BJ (cell line): ENCODE data around the gene EDDM13. TPM values are rescaled to one million over a fixed set of nuclear protein-coding genes. Genes with fewer than 3 reads are reported as not detected.

Experiments
- CTCF ChIA-PET: fragments of 350-600 bp; formaldehyde crosslinking; extraction: SDS; loops from one replicate; lab custom pipeline; 2021; ENCODE audit warnings: antibody characterized with exemption, inconsistent platforms; lab: Yijun Ruan, JAX
- POLR2A ChIA-PET: fragments of 300-600 bp; sonication (Branson Sonifier 250); formaldehyde crosslinking; extraction: SDS; loops from one replicate; lab custom pipeline; 2021; ENCODE audit warnings: antibody characterized with exemption; lab: Charles Lee
- DNase-seq: peaks from one replicate; pipeline ENCODE4 v3.0.0-alpha.2; 2011; ENCODE audit warnings: low read depth
- H3K27me3 ChIP-seq: 2 replicates; pipeline ENCODE4 v1.6.0; 2011; ENCODE audit warnings: low read length; ENCODE audit not compliant: control insufficient read depth, insufficient read depth
- H3K36me3 ChIP-seq: 2 replicates; pipeline ENCODE4 v1.5.1; 2011; ENCODE audit warnings: low read length; ENCODE audit not compliant: control insufficient read depth, insufficient read depth
- H3K4me3 ChIP-seq: 2 replicates; pipeline ENCODE4 v1.5.1; 2011; ENCODE audit warnings: low read depth, mild to moderate bottlenecking, control low read depth, low read length
- CTCF ChIP-seq: IDR thresholded peaks from 2 replicates; pipeline ENCODE4 v1.5.1; 2011; ENCODE audit warnings: low read depth, mild to moderate bottlenecking, control low read depth, inconsistent platforms, low read length, moderate library complexity; ENCODE audit not compliant: insufficient read depth
- polyA plus RNA-seq: library from polyadenylated mRNA; depleted of rRNA; stranded (reverse); fragments of >200 nt; gene quantifications from 2 replicates; pipeline ENCODE4 v1.2.3, GENCODE V29; 2011

EDDM13 gene
- polyA plus RNA-seq, 1 experiment = not detected

DNA sequence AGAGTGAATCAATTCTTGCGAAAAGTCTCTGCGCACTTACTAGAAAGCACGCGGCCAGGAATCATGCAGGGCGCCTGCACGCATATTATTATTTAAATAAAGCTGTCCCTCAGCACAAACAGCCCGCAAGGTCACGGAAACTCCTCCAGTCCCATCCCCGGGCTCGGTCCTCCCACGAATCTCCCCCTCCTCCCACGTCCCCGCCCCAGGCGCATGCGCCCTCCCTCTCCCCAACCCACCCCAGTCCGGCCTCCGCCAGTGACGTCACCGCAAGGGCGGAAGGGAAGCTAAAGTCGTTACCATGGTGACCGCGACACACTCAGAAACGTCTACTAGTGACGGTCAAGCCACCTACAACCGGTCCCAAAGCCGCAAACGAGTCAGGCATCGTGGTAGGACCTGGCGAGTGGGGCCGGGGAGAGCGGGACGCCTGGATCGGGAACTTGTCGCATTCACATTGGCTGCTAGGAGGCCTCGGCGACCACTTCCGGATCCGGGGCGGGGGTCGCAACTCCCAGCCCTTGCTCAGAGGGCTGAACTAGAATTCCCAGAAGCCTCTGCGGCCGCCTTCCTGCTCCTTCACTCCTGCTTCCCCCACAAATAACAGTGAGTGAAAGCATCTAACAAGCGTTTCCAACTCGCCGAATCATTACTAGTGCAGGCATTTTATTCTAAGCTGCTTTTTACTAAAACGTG lies 42.0 kb downstream of the EDDM13 start, which contains the start of gene ZSCAN5A:
TSS of gene ZSCAN5A (minus strand) at position 459 of the 696 bp plus-strand sequence. CDS start 89,793 bp downstream, outside the sequence.
- ChIA-PET CTCF (interaction anchor here (0.7 to 1.9 kb wide), 4 partner anchors 9 to 61 kb away, joined by 3 to 6 read pairs (median 4); no protein-coding TSS in a partner anchor), POLR2A (interaction anchor here (0.6 kb wide), 1 partner anchor 714 kb away, joined by 8 read pairs; the partner anchor contains the start of gene ZNF524)
- Histone ChIP-seq H3K36me3 (no peaks in the 10 kb centered on the region; the same call in 1 of the 2 replicates), H3K4me3 (peak within 1 kb of the TSS; percentile 73), H3K27me3 (no peaks in the 10 kb centered on the region)
- DNase-seq = peak; percentile 68
- TF ChIP-seq CTCF = no peak

DNA sequence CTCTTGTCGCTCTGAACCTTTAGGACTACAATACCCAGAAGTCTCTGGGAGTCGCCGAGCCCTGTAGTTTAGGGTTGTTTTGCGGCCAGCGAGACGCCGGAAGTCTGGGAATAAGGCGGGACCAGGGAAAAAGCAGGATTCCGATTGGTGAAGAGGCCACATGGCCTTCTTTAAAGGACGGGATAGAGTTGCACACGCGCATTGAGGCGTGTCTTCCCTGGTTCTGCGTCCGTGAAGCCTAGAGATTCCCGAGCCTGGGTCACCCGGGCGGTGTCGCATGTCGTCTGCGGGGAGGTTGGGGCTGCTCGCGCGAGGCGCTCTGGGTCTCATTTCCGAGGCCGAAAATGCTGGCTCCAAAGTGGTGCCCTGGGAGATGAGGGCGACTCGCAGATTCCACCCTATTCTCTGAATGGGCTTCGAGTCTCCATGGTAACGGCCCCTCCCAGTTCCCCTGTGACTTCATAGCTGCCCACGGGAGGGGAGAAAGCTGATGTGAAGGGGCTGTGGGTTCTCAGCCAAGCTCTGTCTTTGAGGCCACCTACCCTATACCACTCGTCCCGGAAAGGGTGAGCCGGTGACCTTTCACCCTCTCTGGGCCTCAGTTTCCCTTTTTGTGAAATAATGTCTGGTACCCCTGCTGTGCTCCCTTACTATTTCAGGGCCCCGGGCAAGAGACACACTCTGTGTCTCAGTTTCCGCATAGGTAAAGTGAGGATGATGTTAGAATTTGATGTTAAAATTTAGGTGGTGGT lies 42.7 kb downstream of the EDDM13 start:
- POLR2A ChIA-PET = no interaction called here
- TF ChIP-seq CTCF = no peak
- Histone ChIP-seq H3K36me3 (no peaks in the 10 kb centered on the region; the same call in 1 of the 2 replicates), H3K4me3 (peak overlapping the region; percentile 73), H3K27me3 (no peaks in the 10 kb centered on the region)
- peak; percentile 97 for DNase-seq
- CTCF ChIA-PET = interaction anchor here (1.0 to 1.9 kb wide), 2 partner anchors 33 to 61 kb away, joined by 3 to 4 read pairs; no protein-coding TSS in a partner anchor

DNA sequence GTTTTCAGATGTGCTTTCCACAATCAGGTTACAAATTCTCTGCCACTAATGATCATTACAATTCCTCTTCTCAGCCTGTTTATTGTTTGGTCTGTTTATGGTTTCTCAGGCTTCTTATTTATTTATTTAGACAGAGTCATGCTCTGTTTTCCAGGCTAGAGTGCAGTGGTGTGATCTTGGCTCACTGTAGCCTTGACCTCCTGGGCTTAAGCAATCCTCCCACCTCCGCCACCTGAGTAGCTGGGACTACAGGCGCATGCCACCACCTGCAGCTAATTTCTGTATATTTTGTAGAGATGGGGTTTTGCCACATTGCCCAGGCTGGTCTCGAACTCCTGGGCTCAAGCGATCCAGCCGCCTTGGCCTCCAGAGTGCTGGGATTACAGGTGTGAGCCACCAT lies 44.2 kb downstream of the EDDM13 start:
- H3K4me3 ChIP-seq = no peak overlapping the region
- no peaks in the 10 kb centered on the region for H3K27me3 ChIP-seq
- DNase-seq = no peak
- ChIA-PET POLR2A (no interaction called here), CTCF (no interaction called here)
- no peaks in the 10 kb centered on the region for H3K36me3 ChIP-seq
- no peak for TF ChIP-seq CTCF

GRCh38 chr19:56317749-56318148 lies 45.2 kb downstream of the EDDM13 start:
- H3K27me3 ChIP-seq = no peaks in the 10 kb centered on the region
- no peak for DNase-seq
- ChIA-PET CTCF (no interaction called here), POLR2A (no interaction called here)
- no peak overlapping the region for H3K4me3 ChIP-seq
- TF ChIP-seq CTCF = no peak
- no peaks in the 10 kb centered on the region for H3K36me3 ChIP-seq

GRCh38 chr19:56319991-56320390 lies 47.4 kb downstream of the EDDM13 start:
- ChIA-PET POLR2A (no interaction called here), CTCF (no interaction called here)
- no peak for DNase-seq
- TF ChIP-seq CTCF = no peak
- Histone ChIP-seq H3K27me3 (no peaks in the 10 kb centered on the region), H3K4me3 (no peak overlapping the region), H3K36me3 (no peaks in the 10 kb centered on the region)
